ENCODE data around the gene ATG16L2.

- no peak for TF ChIP-seq CTCF (IDR thresholded peaks at IDR 0.05)
- no peak for TF ChIP-seq ZFX (IDR thresholded peaks at IDR 0.05; ENCODE audit: borderline replicate concordance)
Measured at GRCh38 chr11:72832301-72833082, 18.3 kb downstream of the ATG16L2 start.

Data from 22Rv1 (cell line).